Measurements from ENCODE around the gene ZNF423. TPM values are rescaled to one million over a fixed set of nuclear protein-coding genes. Genes with fewer than 3 reads are reported as not detected.
A peak's percentile ranks its signal among the peaks of the same experiment; 100 is the strongest.

The ZNF423 gene
- total and polyA plus RNA-seq, 4 donors: 1.1 to 14.8 (median 3.3) TPM

DNA sequence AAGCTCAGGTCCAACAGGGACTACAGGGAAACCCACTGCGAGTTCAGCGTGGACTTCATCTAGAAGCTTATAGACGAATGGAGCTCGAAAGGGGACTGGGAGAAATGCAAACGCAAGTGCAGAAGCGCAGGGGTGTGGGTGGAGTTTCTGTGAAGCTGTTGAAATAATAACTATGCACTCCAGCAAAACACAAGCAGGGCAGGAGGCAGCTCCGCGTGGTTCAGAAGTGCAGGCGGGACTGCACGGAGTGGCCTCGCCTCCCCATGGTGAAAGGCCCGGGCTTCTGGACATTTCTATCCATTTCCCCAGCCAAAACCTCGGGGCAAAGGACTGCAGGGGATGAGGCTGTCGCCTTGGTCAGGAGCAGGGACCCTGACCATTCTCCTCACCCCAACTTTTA is 74.5 kb downstream of the ZNF423 start:
- Histone ChIP-seq H3K36me3 (ENCODE audit: control insufficient read depth in 4 of 4, insufficient read depth in 4 of 4, low read length in 4 of 4) (peaks cover 0 to 6% (median 2%) of the 10 kb centered on the region in 4 donors), H3K4me3 (no peak overlapping the region), H3K9ac (ENCODE audit: insufficient read depth in 1 of 2, low read length in 2 of 2) (no peak overlapping the region), H3K27me3 (ENCODE audit: control insufficient read depth in 3 of 3, insufficient read depth in 3 of 3, low read length in 2 of 3) (no peaks in the 10 kb centered on the region), H3K4me1 (ENCODE audit: control insufficient read depth in 5 of 5, insufficient read depth in 5 of 5, low read length in 5 of 5) (peaks cover 0 to 18% (median 15%) of the 10 kb centered on the region in 5 donors), H3K27ac (ENCODE audit: low read depth in 1 of 2, low read length in 1 of 2) (no peak overlapping the region), H3K9me3 (ENCODE audit: control insufficient read depth in 4 of 4, insufficient read depth in 3 of 4, low read length in 3 of 4) (peaks cover 0 to 2% (median 0%) of the 10 kb centered on the region in 4 donors)
- ATAC-seq (ENCODE audit: insufficient read depth, low FRiP score) (no peak), DNase-seq (peak in 2 of 3 donors; percentile 30 to 44)
- TF ChIP-seq, protein P1, sequence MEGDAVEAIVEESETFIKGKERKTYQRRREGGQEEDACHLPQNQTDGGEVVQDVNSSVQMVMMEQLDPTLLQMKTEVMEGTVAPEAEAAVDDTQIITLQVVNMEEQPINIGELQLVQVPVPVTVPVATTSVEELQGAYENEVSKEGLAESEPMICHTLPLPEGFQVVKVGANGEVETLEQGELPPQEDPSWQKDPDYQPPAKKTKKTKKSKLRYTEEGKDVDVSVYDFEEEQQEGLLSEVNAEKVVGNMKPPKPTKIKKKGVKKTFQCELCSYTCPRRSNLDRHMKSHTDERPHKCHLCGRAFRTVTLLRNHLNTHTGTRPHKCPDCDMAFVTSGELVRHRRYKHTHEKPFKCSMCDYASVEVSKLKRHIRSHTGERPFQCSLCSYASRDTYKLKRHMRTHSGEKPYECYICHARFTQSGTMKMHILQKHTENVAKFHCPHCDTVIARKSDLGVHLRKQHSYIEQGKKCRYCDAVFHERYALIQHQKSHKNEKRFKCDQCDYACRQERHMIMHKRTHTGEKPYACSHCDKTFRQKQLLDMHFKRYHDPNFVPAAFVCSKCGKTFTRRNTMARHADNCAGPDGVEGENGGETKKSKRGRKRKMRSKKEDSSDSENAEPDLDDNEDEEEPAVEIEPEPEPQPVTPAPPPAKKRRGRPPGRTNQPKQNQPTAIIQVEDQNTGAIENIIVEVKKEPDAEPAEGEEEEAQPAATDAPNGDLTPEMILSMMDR (IDR thresholded peaks at IDR 0.05; ENCODE audit: control extremely low read depth, extremely low read depth): no peak
- 66 to 86% methylated on average over 14 of the region's 14 CpGs for WGBS, 2 donors

DNA sequence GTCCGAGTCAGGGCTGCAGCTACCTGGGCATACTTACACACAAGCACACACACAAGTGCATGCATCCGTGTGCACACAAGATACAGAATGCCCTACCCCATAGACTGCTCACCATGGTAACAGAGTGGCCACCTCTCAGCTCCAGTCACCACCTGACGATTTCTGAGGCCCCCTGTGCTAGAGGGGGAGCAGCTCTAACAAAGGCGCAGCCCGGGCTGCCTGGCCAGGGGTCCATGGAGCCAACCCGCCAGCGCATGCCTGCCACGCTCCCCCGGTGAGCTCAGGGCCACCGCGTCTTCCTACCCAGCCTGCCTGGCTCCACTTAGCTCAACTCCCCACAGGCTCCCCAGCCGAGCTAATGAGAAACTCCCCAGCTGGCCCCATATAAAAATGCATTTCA is 75.5 kb downstream of the ZNF423 start:
- no peak overlapping the region for H3K9ac ChIP-seq (ENCODE audit: insufficient read depth in 1 of 2, low read length in 2 of 2)
- H3K4me3 ChIP-seq: no peak overlapping the region
- H3K4me1 ChIP-seq (ENCODE audit: control insufficient read depth in 5 of 5, insufficient read depth in 5 of 5, low read length in 5 of 5): peaks cover 0 to 28% (median 18%) of the 10 kb centered on the region in 5 donors
- TF ChIP-seq, protein P1 (IDR thresholded peaks at IDR 0.05; ENCODE audit: control extremely low read depth, extremely low read depth): no peak
- peaks cover 0 to 6% (median 2%) of the 10 kb centered on the region in 4 donors for H3K36me3 ChIP-seq (ENCODE audit: control insufficient read depth in 4 of 4, insufficient read depth in 4 of 4, low read length in 4 of 4)
- no peak for ATAC-seq (ENCODE audit: insufficient read depth, low FRiP score)
- H3K27me3 ChIP-seq (ENCODE audit: control insufficient read depth in 3 of 3, insufficient read depth in 3 of 3, low read length in 2 of 3): no peaks in the 10 kb centered on the region
- H3K9me3 ChIP-seq (ENCODE audit: control insufficient read depth in 4 of 4, insufficient read depth in 3 of 4, low read length in 3 of 4): peaks cover 0 to 2% (median 0%) of the 10 kb centered on the region in 4 donors
- no peak overlapping the region for H3K27ac ChIP-seq (ENCODE audit: low read depth in 1 of 2, low read length in 1 of 2)
- DNase-seq: peak in 2 of 3 donors; percentile 39 to 41
- WGBS, 2 donors: 66 to 78% methylated on average over 12 of the region's 12 CpGs

DNA sequence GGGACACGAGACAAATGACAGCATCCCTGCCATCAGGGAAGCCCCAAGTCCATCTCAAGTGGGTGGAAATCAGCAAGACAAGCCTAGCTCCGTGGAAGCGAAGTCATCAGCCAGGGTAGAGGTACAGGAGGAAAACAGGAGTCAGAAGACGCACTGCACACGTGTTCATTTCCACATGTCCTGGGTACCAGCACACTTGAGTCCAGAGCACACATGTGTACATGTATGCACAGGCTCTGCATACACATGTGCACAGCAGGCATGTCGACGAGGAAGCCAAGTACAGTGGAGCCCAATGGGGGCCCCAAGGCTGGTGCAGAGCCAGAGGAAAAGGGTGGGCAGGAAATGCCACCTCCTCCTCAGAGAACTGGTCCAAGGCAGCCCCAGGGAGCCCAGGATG is 75.9 kb downstream of the ZNF423 start:
- no peaks in the 10 kb centered on the region for H3K27me3 ChIP-seq (ENCODE audit: control insufficient read depth in 3 of 3, insufficient read depth in 3 of 3, low read length in 2 of 3)
- DNase-seq (peak in 1 of 3 donors; percentile 38), ATAC-seq (ENCODE audit: insufficient read depth, low FRiP score) (no peak)
- H3K9me3 ChIP-seq (ENCODE audit: control insufficient read depth in 4 of 4, insufficient read depth in 3 of 4, low read length in 3 of 4): peaks cover 0 to 2% (median 0%) of the 10 kb centered on the region in 4 donors
- WGBS, 2 donors: 60 to 66% methylated on average over 7 of the region's 7 CpGs
- no peak overlapping the region for H3K9ac ChIP-seq (ENCODE audit: insufficient read depth in 1 of 2, low read length in 2 of 2)
- H3K4me3 ChIP-seq: no peak overlapping the region
- H3K4me1 ChIP-seq (ENCODE audit: control insufficient read depth in 5 of 5, insufficient read depth in 5 of 5, low read length in 5 of 5): peaks cover 0 to 32% (median 18%) of the 10 kb centered on the region in 5 donors
- TF ChIP-seq, protein P1 (IDR thresholded peaks at IDR 0.05; ENCODE audit: control extremely low read depth, extremely low read depth): no peak
- H3K36me3 ChIP-seq (ENCODE audit: control insufficient read depth in 4 of 4, insufficient read depth in 4 of 4, low read length in 4 of 4): peaks cover 0 to 6% (median 2%) of the 10 kb centered on the region in 4 donors
- H3K27ac ChIP-seq (ENCODE audit: low read depth in 1 of 2, low read length in 1 of 2): peak overlapping the region in 1 of 2 donors; percentile 13

All from lung (tissue), 12 donors.